Fibroblast of mammary gland (primary cell): ENCODE data around the gene TSC2.

Experiments
- DNase-seq: peaks from one replicate; pipeline ENCODE4 v3.0.0-alpha.2; 2010; ENCODE audit warnings: low read depth
- H3K4me3 ChIP-seq: 2 replicates; pipeline ENCODE4 v1.5.1; 2011; ENCODE audit warnings: low read depth, mild to moderate bottlenecking, low read length, moderate library complexity; ENCODE audit not compliant: control insufficient read depth
- CTCF ChIP-seq: conservative IDR thresholded peaks from 2 replicates; pipeline ENCODE4 v1.5.1; 2011; ENCODE audit warnings: low read depth, low read length, inconsistent platforms; ENCODE audit not compliant: control insufficient read depth, insufficient read depth

Gene TSC2

DNA sequence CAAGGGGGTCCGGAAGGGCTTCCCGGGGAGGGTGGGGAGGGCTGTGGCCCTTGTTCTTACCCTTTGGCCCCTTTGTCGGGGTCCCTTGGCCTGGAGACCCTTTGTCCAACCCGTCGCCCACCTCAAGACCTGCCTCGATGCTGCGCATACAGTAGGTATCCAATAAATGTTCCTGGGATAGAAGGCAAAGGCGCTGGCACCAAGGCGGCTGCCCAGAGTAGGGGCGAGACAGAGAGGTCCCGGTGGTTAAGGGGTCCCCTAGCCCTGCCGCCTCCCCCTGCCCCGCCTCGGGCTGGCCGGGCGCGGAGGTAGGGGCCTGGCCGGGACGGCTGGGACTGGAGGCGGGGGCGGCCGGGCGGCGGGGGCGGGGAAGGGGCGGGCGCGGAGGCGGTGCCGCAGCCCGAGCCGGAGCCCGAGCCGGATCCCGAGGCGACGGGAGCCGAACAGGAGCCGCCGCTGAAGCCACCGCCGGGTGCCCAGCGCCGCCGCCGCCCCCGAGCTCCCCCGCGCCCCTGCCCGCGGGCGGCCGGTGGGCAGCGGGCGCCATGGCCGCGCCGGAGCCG is 21.2 kb upstream of the TSC2 start, which contains the start of gene NHERF2:
TSS of gene NHERF2 (plus strand) at position 442 of the 563 bp plus-strand sequence. CDS start at position 546, 104 bp downstream.
- peak within 1 kb of the TSS; percentile 36 for H3K4me3 ChIP-seq
- TF ChIP-seq CTCF = no peak
- DNase-seq = no peak

DNA sequence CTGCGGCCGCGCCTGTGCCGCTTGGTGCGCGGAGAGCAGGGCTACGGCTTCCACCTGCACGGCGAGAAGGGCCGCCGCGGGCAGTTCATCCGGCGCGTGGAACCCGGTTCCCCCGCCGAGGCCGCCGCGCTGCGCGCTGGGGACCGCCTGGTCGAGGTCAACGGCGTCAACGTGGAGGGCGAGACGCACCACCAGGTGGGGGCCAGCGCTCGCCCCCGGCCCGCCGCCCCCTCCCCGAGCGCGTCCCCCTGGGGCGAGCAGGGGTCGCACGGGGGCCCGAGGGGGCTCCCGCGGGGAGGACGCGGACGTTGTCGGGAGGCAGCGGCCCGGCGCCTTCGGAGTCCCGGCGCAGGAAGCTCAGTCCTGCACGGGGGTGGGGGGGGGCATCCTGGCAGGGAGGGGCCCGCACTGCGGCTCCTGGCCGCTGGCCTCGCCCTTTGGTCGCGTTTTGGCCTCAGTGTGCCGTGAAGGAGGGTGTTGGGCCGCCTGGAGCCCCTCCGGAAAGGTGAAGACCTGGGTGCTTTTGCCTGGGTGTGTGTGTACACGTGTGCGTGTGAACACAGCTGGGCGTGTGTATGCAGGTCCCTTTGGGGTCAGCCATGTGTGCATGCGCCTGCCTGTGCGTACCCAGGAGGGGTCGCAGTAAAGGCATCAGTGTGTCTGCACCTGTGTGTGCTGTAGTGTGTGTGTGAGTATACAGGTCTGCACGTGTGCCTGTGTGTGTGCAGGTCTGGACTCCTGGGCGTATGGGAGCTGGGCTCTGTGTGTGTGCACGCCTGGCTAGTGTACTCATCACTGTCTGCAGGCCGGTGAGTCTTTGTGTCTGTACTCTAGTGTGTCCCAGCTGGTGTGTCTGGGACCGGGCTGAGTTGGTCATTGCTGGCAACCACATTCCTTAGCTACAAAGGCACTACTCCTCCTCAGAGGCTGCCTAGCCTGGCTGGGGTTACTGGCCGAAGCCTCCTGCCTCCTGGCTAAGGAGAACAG is 20.5 kb upstream of the TSC2 start:
- no peak for TF ChIP-seq CTCF
- DNase-seq = no peak
- H3K4me3 ChIP-seq = peak overlapping the region; percentile 36

- DNase-seq = no peak
- TF ChIP-seq CTCF = no peak
- no peak overlapping the region for H3K4me3 ChIP-seq
Observed at GRCh38 chr16:2028146-2028545, 19.6 kb upstream of the TSC2 start.

DNA sequence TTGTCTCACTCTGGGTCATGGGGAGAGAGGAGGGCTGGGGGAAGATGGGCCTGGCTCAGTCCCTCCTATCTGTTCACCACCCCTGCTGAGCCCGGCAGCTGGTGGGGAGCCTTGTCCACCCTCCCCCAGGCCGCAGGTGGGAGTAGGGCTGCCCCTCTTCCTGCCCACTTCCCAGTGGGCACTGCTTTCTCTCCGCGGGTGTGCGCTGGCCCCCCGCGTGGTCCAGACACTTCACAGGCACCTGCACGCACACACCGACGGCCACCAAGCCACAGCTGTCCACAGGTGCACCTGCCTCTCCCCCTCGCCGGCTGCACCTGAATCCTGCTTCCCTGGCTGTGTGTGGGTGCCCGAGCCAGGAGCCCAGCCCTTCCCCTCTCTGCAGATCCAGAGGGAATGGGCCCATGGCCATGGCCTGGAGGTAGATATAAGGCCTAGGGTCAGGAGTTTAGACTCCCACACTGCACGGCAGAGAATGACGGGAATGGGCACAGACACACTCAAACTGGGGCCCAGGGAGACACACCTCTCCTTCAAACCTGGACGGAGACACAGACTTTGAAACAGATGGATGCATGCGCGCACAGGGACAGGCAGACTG is 19.1 kb upstream of the TSC2 start:
- TF ChIP-seq CTCF = no peak
- no peak overlapping the region for H3K4me3 ChIP-seq
- no peak for DNase-seq

- DNase-seq = no peak
- no peak overlapping the region for H3K4me3 ChIP-seq
- TF ChIP-seq CTCF = no peak
Observed at GRCh38 chr16:2029350-2029749, 18.4 kb upstream of the TSC2 start.

DNA sequence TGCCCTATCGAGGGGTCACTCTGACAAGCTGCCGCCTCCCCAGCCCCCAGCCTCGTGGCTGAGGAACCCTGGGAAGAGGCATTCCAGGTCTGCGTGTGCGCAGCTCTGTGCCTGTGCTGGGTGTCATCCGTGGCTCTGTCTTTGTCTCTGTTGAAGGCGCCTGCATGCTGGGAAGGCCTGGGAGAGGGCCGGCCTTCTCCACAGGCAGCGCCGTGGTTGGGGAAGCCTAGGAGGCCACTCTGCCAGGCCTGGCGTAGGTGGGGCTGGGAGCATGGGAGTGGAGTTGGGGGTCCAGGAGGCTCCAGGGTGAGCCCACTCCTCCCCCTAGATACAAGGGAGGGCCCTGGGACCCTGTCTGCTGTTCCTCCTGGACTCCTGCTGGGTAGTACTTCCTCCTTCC is 17.7 kb upstream of the TSC2 start:
- no peak for DNase-seq
- H3K4me3 ChIP-seq = no peak overlapping the region
- TF ChIP-seq CTCF = no peak
